Adrenal gland (tissue), 12 donors: ENCODE results near the gene NLRP4. TPM values are rescaled to one million over a fixed set of nuclear protein-coding genes. Genes with fewer than 3 reads are reported as not detected.

Experiments used
- DNase-seq, 7 donors: peaks; one replicate each; pipeline ENCODE4 v3.0.0-alpha.2; 2019 to 2020
- H3K27ac ChIP-seq, 5 donors: fragments of 200-600 bp; sonication (generic) in 4 of 5; 1 replicate in 3 of 5; 2 replicates in 2 of 5; pipeline versions ENCODE4 v1.5.1 to v1.8.0; 2016 to 2020; ENCODE audit warnings: mild to moderate bottlenecking in 1 of 5
- H3K27me3 ChIP-seq: fragments of 200-600 bp; 2 replicates; pipeline ENCODE4 v1.8.0; 2021
- H3K36me3 ChIP-seq, 2 donors: fragments of 200-600 bp; replicated peaks in 1 of 2; 1 replicate in 1 of 2; 2 replicates in 1 of 2; pipeline versions ENCODE4 v1.5.1 to v1.8.0; 2018 to 2022
- H3K4me1 ChIP-seq, 2 donors: fragments of 200-600 bp; replicated peaks in 1 of 2; 1 replicate in 1 of 2; 2 replicates in 1 of 2; pipeline versions ENCODE4 v1.5.1 to v1.8.0; 2018 to 2021
- H3K4me3 ChIP-seq, 4 donors: fragments of 200-600 bp; sonication (generic) in 3 of 4; one replicate each; pipeline ENCODE4 v1.5.1; 2016 to 2018
- H3K9me3 ChIP-seq, 3 donors: fragments of 200-600 bp; sonication (generic) in 1 of 3; replicated peaks in 1 of 3; 1 replicate in 2 of 3; 2 replicates in 1 of 3; pipeline versions ENCODE4 v1.5.1 to v1.8.0; 2016 to 2021
- POLR2A ChIP-seq, 2 donors: fragments of 450-650 bp; IDR thresholded peaks; one replicate each; pipeline ENCODE4 v1.6.1; 2017; ENCODE audit warnings: antibody characterized with exemption in 2 of 2, mild to moderate bottlenecking in 2 of 2, moderate library complexity in 1 of 2
- WGBS, 4 donors: extraction: QIAGEN DNeasy Blood & Tissue Kit in 2 of 4; methylation state at CpG; one replicate each; pipeline versions ENCODE4 v1.1.5 to v1.1.7; 2013 to 2017; 5-methylcytosine and 5-hydroxymethylcytosine counted together
- intact Hi-C, 2 donors: fragments of 100-400 bp; cut with DNase I; formaldehyde crosslinking; loops; one replicate each; pipeline versions ENCODE4 v1.14.1 to v1.15.0; 2022 to 2023
- polyA plus RNA-seq, 3 donors: library from polyadenylated mRNA; stranded (reverse); fragments of 200-250 nt in 2 of 3; fragments of 350-450 nt in 1 of 3; fragmentation: Illumina TruSeq in 1 of 3; extraction: RNeasy Lipid Tissue Mini Kit (QIAGEN cat#74804) in 1 of 3; gene quantifications; one replicate each; pipeline ENCODE4 v1.2.3, GENCODE V29; 2013 to 2014
- total RNA-seq, 9 donors: library from RNA; depleted of rRNA in 4 of 9; stranded (reverse); fragments of >200 nt in 4 of 9; fragments of 120-200 nt in 1 of 9; fragmentation: NEBNext Ultra II Directional in 1 of 9; extraction: Animal tissue kit (Norgen Biotek cat#: 25700) in 1 of 9; gene quantifications; one replicate each; pipeline versions ENCODE4 v1.1.0 to v1.2.4, GENCODE V29; 2013 to 2023
- TF ChIP-seq, protein P1 (sequence below), 6 experiments: fragments of 450-650 bp in 4 of 6; fragments of 200-600 bp in 2 of 6; sonication (generic) in 1 of 6; IDR thresholded peaks; 1 replicate in 5 of 6; 2 replicates in 1 of 6; pipeline versions ENCODE4 v1.5.1 to v1.8.0; 2016 to 2021; ENCODE audit warnings: antibody characterized with exemption in 6 of 6, mild to moderate bottlenecking in 2 of 6, moderate library complexity in 1 of 6
- donor health status: healthy with polysubstance abuse.
- donor health status: Bipolar disorder and iron deficiency.
- donor health status: DM: yes; HTN: yes; CAD: no.
- donor health status: DM: no; HTN: no; CAD: no.
- donor health status: DM: no; HTN: no; CAD: no.
- donor health status: DM: yes; HTN: yes; CAD: no.

Gene NLRP4
- total and polyA plus RNA-seq, 12 donors = not detected

DNA sequence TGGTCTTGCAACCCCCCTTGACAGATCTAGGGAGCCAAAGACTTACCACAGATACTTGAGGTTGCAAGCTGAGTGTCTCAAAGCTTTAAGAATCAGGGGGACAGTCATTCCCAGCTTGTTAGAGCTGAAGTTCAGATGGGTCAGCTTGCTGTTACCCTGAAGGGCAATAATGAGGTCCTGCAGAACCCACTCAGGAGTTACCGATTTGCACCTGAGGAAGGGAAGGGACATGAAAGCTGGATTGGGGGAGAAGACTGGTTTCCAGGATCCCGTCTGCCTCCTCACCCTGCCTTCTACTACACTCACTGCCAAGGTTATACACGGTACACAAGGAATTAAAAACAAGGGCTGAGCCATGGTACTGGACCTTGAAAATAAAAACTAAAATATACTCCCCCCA lies 71.4 kb downstream of the NLRP4 start:
- Histone ChIP-seq H3K27me3 (no peaks in the 10 kb centered on the region), H3K4me1 (no peaks in the 10 kb centered on the region), H3K36me3 (no peaks in the 10 kb centered on the region), H3K4me3 (no peak overlapping the region), H3K27ac (no peak overlapping the region), H3K9me3 (no peaks in the 10 kb centered on the region)
- no peak for DNase-seq
- WGBS, 4 donors = 57 to 71% (median 59%) methylated on average over 3 of the region's 3 CpGs
- no peak for TF ChIP-seq POLR2A (IDR thresholded peaks at IDR 0.05)
- TF ChIP-seq, protein P1, sequence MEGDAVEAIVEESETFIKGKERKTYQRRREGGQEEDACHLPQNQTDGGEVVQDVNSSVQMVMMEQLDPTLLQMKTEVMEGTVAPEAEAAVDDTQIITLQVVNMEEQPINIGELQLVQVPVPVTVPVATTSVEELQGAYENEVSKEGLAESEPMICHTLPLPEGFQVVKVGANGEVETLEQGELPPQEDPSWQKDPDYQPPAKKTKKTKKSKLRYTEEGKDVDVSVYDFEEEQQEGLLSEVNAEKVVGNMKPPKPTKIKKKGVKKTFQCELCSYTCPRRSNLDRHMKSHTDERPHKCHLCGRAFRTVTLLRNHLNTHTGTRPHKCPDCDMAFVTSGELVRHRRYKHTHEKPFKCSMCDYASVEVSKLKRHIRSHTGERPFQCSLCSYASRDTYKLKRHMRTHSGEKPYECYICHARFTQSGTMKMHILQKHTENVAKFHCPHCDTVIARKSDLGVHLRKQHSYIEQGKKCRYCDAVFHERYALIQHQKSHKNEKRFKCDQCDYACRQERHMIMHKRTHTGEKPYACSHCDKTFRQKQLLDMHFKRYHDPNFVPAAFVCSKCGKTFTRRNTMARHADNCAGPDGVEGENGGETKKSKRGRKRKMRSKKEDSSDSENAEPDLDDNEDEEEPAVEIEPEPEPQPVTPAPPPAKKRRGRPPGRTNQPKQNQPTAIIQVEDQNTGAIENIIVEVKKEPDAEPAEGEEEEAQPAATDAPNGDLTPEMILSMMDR (IDR thresholded peaks at IDR 0.05) = no peak
- intact Hi-C loops = no loop called here

DNA sequence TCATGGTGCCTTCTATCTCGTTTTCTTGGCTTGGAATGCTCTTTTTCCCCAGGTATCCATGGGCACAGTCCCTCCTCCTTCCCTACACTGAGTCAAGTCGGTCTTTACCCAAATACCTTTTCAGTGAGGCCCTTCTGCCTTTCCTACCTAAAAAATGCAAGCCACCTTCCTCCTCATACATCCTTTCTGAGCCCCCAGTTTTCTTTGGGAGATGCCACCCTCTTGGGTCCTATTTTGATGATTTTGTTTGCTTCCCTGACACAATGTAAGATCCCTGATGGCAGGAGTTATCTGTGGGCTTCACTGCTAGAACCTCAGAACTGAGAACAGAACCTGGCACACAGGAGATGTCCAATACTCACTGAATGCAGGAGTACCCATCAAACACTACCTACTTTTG lies 73.5 kb downstream of the NLRP4 start:
- TF ChIP-seq POLR2A (IDR thresholded peaks at IDR 0.05) = no peak
- TF ChIP-seq, protein P1 (IDR thresholded peaks at IDR 0.05) = no peak
- H3K27ac ChIP-seq = no peak overlapping the region
- no peak overlapping the region for H3K4me3 ChIP-seq
- 24 to 42% (median 34%) methylated on average over 2 of the region's 2 CpGs for WGBS, 4 donors
- DNase-seq = no peak
- no peaks in the 10 kb centered on the region for H3K4me1 ChIP-seq
- H3K36me3 ChIP-seq = no peaks in the 10 kb centered on the region
- intact Hi-C loops = no loop called here
- H3K9me3 ChIP-seq = no peaks in the 10 kb centered on the region
- no peaks in the 10 kb centered on the region for H3K27me3 ChIP-seq

DNA sequence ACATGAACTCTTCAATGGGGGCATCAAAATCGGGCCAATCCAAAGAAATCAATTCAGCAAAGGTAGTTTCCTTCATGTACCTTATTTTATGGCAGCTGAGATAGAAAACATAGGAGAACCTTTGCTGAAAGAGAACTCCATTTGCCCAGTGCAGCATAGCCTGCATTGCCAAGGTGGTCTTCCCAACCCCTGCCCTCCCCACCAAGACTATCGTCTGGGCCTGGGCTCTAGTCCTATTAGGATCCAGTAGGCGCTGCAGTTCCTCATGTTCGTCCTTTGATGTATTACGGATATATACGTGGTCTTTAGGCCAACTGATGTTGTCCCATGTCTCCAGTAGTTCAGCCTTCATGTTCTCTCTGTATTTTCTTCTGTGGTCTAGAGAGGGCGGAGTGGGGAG lies 76.6 kb downstream of the NLRP4 start:
- 68 to 82% (median 72%) methylated on average over 7 of the region's 7 CpGs for WGBS, 4 donors
- Histone ChIP-seq H3K9me3 (no peaks in the 10 kb centered on the region), H3K4me1 (no peaks in the 10 kb centered on the region), H3K27ac (no peak overlapping the region), H3K4me3 (no peak overlapping the region), H3K27me3 (no peaks in the 10 kb centered on the region), H3K36me3 (no peaks in the 10 kb centered on the region)
- intact Hi-C loops = no loop called here
- no peak for DNase-seq
- TF ChIP-seq, protein P1 (IDR thresholded peaks at IDR 0.05) = no peak
- TF ChIP-seq POLR2A (IDR thresholded peaks at IDR 0.05) = no peak

DNA sequence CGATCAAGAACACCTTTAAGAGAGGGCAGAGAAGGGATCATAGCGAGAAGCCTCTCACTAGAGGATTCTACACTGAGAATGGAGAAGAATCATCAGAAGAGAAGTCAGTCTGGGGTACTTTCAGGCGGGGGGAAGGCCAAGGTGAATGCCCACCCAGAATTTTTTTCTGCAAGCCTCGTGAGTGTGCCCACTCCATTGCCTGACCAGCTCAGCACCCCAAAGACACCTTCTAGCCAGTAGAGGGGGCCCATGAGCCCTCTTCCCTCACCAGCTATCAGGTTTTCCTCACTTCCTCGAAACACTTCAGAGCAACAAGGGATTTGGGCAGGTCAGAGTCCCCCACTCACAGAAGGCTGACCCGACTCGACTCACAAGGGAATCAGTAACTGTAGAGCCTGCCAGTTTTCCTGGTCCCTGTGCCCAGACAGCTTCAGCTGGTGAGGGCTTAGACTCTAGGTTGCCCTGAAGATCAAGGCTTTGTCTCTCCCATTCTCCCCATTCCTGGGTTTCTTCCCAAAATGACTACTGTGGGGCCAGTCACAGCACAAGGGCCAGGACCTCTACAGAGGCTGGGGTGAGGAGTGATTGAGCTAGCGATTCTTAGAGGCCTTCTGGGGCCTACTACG lies 77.4 kb downstream of the NLRP4 start:
- no peak for TF ChIP-seq POLR2A (IDR thresholded peaks at IDR 0.05)
- TF ChIP-seq, protein P1 (IDR thresholded peaks at IDR 0.05) = no peak
- H3K4me1 ChIP-seq = no peaks in the 10 kb centered on the region
- H3K4me3 ChIP-seq = no peak overlapping the region
- no peaks in the 10 kb centered on the region for H3K36me3 ChIP-seq
- no peak overlapping the region for H3K27ac ChIP-seq
- peak in 1 of 7 donors; percentile 2 for DNase-seq
- peaks cover 0 to 2% (median 0%) of the 10 kb centered on the region in 3 donors for H3K9me3 ChIP-seq
- 43 to 55% (median 47%) methylated on average over 7 to 9 of the region's 9 CpGs for WGBS, 4 donors
- no peaks in the 10 kb centered on the region for H3K27me3 ChIP-seq
- intact Hi-C loops = no loop called here
